Subcutaneous adipose tissue (tissue), 4 donors: ENCODE data around the gene SRRM2. TPM values are rescaled to one million over a fixed set of nuclear protein-coding genes. Genes with fewer than 3 reads are reported as not detected.

Experiments
- total RNA-seq, 4 donors: library from RNA; depleted of rRNA; stranded (reverse); fragments of >200 nt; gene quantifications; one replicate each; pipeline ENCODE4 v1.1.0, GENCODE V29; 2016
- TF ChIP-seq, protein P1 (sequence below): fragments of 450-650 bp; IDR thresholded peaks from one replicate; pipeline ENCODE4 v1.5.1; 2016; ENCODE audit warnings: low read depth, mild to moderate bottlenecking, control low read depth, antibody characterized with exemption, moderate library complexity

Gene SRRM2
- total RNA-seq, 4 donors from 2014 or later, result 245 to 552 (median 404) TPM

DNA sequence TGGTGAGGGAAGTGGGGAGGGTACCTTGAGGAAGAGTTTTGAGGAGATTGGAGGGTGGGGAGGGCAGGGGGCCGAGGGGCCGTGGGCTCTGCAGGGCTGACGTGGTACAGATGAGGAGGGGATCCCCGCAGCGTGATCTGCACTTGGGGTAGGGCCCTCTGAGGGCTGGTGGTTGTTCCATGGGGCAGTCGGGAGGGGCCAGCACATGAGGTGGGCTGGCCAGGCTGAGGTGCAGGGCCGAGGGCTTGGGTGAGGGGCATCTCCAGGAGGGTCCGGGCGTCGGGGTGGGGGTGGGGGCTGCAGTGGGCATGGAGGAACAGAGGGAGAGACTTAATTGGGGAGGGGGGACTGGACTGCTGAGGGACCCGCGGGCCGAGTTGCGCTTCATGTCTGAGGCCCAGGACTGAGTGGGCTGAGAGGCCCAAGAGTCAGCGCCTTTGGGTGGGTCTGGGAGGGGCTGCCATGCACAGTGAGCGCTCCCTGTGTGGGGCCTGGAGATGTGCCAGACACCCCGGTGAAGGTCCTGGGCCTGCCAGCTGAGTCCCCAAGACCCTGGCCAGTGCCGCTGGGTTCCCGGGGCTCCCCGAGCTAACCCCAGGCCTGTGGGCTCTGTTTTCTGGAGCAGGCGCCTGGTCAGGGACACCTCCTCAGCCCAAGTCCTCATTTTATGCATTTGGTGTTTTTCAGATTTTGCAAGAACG lies 45.7 kb upstream of the SRRM2 start:
- TF ChIP-seq, protein P1, sequence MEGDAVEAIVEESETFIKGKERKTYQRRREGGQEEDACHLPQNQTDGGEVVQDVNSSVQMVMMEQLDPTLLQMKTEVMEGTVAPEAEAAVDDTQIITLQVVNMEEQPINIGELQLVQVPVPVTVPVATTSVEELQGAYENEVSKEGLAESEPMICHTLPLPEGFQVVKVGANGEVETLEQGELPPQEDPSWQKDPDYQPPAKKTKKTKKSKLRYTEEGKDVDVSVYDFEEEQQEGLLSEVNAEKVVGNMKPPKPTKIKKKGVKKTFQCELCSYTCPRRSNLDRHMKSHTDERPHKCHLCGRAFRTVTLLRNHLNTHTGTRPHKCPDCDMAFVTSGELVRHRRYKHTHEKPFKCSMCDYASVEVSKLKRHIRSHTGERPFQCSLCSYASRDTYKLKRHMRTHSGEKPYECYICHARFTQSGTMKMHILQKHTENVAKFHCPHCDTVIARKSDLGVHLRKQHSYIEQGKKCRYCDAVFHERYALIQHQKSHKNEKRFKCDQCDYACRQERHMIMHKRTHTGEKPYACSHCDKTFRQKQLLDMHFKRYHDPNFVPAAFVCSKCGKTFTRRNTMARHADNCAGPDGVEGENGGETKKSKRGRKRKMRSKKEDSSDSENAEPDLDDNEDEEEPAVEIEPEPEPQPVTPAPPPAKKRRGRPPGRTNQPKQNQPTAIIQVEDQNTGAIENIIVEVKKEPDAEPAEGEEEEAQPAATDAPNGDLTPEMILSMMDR, result no peak

DNA sequence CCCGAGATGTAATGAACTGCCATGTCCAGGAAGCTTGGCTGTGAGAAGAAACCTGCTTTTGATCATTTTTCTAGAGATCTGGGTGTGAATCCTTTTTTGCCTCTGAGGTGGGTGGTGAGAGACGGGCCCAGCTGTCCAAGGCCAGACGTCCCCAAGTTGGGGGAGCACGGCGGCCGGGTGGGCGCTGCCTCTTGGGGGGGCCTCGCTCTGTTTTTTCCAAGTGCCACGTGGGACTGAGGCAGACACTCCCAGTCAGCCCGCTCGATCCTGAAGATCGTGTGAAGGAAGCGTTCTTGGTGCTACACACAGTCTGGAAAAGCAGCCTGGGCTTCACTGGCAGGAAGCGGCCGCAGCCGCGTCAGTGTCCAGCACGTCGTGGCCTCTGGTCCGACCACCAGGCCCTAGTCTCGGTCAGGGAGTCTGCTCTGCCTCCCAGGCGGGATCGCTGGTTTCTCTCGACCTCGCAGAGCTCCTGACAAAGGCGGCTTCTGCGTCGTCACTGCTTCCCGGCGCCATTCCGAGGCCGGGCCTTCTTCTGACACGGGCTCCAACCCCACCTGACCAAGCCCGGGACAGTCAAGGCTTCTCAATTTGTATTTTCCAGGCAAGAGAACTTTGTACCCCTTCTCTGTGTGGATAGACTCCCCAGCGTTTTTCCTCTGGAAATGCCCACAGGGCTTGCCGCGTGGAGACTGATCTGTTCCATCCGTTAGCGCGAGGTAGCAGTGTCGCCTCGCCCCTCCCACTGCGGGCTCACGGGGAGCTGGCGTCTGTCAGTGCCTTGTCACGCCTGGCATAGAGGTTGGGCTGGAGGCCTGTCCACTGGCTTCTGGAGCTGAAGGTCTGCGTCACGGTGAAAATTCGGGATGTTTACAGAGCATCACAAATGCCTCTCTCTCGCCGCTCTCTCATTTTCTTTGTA lies 44.8 kb upstream of the SRRM2 start:
- TF ChIP-seq, protein P1, result no peak

DNA sequence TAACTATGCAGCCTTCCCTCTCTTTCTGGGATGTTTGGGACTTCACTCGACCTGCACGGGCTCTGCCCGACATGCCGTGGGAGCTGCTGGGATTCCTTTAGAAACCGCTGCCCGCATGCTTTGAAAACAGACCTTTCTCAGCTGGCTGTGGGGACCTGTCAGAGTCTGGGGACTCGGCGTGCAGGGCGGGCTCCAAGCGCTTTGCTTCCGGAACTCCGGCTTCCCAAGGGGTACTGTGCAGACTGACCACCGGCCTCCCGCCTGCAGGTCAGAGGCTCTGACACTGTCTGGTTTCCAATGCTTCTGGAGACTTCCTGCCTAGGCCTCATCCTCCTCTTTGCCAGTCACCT lies 44.2 kb upstream of the SRRM2 start:
- TF ChIP-seq, protein P1, result no peak

DNA sequence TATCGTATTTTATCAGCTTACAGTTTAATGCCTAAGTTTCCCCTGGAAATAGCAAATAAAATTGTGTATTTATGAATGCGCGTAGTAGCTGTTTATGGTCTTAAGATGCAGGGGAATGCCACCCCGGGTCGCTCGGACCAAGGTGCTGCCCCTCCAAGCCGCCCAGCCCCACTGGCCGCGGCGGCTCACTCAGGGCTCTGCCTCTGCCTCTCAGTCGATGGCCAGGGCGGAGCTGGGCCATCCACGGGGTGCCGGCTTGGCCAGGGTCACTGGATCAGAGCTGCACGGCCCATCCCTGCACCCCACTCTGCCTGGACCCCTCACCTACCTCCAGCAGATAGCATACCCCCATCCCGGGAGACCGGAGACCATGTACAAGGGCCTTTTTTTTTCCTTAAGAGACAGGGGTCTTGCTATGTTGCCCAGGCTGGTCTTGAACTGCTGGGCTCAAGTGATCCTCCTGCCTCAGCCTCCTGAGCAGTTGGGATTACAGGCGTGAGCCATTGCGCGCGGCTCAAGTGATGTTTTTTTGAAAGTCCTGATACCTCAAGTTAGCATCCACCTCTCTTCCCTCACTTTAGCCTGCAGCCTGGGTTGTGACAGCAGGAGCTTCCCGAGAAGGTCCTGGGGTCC lies 43.4 kb upstream of the SRRM2 start:
- TF ChIP-seq, protein P1, result no peak

DNA sequence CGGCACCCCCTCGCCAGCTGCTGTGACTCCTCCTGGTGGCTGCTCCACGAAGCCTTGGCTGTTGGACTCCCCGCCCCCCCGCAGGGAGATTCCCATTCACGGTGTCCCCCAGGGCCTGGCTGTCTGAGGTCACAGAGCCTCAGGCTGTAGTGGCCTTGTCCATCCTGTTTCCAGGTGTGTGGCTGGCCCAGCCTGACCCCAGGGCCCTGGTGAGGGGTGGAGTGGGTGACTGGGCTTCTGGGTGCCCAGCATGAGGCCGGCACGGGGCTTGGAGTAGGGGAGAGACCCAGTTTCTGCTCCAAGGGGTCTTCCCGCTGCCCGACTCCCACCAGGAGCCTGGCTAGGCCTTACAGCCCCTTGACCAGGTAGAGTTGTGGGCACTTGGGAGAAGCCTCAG lies 42.9 kb upstream of the SRRM2 start:
- TF ChIP-seq, protein P1, result no peak

DNA sequence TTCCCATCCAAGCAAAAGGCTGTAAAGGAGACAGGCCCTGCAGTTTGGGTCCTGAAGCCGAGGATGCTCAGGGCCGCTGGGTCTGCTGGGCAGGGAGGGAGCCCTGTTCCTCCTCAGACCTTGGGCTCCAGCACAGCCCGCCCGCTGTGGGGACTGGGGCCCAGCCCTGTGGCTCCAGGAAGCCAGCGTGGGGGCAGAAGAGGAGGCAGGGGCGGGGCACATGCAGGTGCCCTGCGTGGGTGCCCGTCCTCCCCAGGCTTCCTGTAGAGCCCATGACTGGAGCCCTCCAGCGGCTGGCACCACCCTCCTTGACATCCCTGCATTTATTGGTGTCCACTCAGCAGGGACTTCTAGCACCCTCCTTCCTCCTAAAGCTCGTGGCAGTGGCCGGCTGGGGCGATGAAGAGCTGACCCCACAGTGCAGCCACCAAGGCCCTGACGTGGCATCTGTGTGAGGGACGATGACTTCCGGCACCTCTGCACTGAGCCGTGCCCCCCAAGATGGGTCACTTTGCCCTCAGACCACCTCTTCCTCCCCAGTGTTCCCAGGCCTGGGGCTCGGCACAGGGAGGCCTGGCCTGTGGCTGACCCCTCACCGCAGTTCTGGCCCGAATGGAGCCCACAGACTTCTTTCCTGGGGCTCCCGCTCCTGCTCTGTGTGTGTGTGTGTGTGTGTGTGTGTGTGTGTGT lies 42.3 kb upstream of the SRRM2 start:
- TF ChIP-seq, protein P1, result no peak
